NOMO-1 treated with dmso at 0.1 percent for 144 hours (cell line): ENCODE data around the gene SYNC.
"Not testable (repeated sequence)": the region's sequence is repeated elsewhere in the genome, so short reads cannot be mapped to it uniquely, and the experiment has no call there.

Experiments used
- DNase-seq: peaks from one replicate; lab custom pipeline; 2025; ENCODE audit not compliant: unreplicated experiment; lab: John Stamatoyannopoulos, UW

Gene SYNC

DNA sequence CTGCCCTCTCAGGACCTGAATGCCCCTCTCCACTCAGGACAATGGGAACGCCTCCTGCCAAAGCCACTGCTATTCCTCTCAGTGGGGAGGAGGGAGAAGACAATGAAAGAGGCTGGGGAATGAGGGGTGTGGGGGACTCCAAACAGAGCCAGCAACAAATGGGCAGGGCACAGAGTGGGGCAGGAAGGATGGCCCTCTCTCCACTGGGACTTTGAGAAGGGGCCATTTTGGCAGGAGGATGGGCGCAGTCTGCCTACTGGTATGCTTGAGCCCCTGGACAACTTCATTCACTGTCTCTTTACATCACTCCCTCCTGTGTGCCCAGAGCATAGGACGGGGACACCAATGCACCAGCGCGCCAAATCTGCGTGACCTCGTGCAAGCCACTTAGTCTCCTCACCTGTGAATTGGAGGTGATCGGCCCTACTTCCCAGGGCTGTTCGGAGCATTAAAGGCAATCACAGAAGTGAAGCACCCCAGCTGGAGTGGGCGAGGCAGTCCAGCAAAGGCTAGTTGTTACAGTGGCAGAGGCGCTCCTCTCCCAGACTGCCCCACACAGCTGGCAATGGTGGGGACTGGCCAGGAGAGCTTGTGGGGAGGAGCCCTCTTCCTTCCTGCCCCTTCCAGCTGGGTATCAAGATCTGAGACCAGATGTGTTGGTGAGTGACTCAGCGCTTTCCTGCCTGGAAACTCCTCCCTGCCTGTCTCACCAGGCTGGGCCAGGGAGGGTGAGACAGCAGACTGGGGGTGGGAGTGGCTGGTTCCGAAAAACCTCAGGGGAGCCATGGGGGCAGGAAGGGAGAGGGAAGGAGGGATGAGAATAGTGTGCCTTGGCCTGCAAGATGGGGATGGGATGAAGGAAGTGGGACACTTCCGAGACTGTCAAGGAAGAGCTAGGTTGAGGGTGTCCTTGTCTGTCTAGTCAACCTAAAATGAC, 22.4 kb upstream of the SYNC start:
- DNase-seq, result no peak

DNA sequence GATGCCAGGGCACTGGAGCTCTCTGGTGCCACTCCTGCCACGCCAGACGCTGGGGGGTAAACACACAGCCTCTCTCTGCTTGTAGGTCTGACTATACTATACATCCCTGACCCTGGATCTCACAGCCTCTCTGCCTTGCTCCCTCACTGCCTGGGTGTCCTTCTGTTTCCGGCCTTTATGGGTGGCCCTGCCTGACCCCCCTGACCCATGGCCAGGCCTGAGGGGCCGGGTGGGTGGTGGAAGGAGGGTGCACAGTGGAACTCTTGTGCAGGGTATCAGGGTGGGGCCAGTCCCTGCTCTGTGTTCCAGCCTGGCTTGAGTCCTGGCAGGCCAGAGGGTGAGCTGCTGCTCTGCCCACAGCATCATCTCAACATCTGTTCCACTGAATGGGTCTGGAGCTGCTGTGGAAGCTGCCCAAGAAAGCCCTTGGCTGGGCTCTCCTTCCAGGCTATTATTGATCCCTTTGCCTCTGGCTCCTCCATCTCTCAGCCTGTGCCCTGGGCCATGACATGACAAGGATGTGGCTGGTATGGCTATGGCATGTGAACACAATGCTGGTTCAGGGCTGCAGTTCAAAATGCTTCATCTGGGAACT, 17.2 kb upstream of the SYNC start:
- DNase-seq, result no peak

DNA sequence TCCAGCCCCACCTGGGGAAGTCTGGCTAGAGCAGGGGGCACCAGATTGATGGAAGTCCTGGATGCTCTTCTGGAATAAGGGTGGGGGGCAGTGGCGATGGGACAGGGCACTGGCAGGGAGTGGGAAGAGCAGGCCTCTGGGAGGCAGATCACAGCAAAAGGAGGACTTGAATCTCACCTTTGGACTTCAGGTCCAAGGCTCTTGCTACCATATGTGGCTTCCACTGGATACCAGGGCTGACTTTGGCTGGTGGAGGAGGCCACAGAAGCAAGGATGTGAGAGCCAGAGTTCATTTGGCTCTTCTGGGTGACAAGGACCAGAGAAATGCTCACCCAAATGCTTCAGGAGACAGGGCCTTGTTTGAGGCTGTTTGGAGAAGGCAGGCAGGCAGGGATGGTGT, 16.0 kb upstream of the SYNC start:
- no peak for DNase-seq

DNA sequence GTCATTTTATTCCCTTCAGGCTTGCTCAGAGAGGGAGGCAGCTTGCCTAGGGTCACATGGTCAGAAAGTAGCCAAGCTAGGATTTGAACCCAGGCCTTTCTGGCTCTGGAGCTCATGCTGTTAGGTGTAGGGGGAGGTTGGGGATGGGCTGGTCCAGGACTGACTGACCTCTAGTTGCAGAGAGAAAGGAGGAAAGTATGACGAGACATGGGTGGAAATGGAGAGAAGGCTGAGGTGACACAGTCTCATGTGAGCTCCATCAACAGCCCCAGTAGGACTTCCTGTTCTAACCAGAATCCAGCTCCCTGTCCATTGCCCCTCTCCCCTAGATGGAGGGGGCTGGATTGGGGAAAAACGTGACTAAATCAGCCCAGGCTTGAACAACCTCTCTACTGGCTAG, 15.5 kb upstream of the SYNC start:
- no peak for DNase-seq

DNA sequence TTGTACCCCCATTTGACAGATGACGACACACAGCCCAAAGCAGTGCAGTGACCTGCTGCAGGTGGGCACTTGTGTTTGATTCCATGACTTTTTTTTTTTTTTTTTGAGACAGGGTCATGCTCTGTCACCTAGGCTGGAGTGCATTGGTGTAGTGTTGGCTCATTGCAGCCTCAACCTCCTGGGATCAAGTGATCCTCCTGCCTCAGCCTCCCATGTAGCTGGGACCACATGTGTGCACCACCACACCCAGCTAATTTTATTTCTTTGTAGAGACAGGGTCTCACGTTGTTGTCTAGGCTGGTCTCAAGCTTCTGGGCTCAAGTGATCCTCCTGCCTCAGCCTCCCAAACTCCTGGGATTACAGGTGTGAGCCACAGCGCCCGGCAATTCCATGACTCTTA, 14.9 kb upstream of the SYNC start:
- no peak for DNase-seq

DNA sequence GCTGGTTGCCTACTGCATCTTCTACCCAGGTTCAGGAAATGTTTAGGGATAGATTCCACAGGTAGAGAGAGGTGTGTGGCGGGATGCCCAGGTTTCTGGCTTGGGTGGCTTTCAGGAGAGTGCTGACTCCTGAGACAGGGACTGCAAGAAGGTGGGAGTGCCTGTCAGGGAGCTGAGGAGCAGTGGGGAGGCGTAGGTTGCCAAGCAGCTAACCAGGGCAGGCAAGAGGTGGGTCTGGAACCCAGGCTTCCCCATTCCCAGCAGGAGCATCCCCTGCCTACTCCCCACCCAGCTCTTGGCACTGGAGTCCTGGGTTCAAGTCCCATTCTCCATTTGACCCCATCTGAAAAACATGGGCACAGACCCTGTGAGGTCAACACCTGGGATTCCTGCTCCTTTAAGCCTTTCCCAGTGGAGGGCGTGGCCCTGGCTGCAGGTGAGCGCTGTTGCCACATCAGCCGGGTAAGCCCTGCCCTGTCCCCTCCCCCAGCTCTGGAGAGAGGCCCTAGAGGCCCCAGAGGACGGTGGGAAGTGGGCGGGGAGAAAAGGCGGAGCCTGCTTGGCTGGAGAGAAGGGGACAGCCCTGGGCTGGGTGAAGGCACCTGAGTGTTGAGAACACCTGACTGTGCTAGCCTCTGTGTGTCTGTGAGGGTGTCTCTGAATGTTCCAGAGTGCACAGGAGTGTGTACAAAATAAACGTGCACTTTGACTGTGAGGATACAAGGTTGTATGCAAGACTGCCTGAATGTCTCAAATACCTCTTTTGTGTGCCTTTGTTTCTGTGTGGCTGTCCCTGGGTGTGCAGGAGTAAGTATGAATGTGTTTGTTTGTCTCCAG, 14.0 kb upstream of the SYNC start:
- no peak for DNase-seq

DNA sequence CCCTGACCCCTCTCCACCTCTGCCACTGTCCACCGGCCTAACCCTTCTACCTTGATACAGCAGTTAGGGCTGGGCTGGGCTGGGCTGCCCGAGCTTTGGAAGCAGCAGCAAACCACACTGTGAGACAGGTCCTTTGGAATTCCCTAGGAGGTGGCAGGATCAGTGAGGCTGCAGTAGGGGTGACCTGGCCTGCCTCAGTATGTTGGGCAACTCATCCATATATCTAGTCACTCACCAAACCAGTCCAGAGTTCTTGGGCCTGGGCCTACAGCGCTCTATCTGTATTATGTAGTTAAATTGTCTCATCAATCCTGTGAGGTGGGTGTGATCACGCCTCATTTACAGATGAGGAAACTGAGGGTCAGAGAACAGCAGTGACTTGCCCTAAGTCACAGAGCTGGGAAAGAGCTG, 13.3 kb upstream of the SYNC start:
- DNase-seq, result no peak

DNA sequence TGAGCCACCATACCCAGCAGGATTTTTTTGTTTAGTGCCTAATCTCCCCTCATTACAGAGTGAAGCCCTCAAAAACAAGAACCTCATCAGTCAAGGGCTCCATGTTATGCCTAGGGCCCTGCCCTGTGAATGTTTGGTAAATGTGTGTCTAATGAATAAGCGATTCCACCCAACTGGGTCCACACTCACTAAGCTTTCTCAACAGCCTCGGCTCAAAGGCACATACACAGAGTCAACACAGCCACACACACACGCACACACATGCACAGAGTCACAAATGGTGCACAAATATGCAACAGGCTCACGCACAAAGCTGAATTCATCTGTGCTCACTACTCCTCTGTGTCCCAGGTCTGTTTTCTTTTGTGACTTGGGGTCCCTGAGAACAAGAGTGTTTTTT, 11.7 kb upstream of the SYNC start:
- DNase-seq, result no peak

DNA sequence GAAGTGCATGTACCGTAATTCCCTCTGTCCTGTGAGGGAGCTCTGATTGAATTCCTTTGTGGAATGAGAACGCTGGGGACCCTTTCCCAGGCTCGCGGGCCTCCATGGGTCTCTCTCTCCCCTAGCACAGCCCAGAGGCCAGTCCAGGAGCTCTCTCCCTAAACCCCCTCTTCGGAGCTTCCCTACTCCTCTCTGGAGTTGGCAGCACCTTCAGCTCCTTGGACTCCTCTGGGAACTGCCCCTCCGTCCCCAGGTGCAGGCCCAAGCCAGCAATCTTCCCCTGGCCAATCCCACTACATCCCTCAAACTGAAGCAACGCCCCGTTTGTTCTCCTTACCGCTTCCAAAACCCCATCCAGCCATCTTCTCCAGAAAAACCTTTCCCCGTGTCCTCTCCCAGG, 10.5 kb upstream of the SYNC start:
- no peak for DNase-seq

DNA sequence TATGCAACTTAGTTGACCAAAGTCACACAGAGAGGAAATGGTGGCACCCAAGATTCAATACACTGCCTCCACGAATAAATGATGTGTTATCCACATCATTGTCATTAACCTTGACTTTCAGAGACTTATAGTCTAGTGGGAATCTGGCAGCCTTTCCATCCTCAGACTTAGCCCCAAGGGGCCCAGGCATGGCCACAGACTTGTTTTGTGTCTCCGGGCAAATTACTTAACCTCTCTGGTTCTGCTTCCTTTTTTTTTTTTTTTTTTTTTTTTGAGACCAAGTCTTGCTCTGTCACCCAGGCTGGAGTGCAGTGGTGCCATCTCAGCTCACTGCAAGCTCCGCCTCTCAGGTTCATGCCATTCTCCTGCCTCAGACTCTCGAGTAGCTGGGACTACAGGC, 8.7 kb upstream of the SYNC start:
- DNase-seq, result not testable (repeated sequence)

DNA sequence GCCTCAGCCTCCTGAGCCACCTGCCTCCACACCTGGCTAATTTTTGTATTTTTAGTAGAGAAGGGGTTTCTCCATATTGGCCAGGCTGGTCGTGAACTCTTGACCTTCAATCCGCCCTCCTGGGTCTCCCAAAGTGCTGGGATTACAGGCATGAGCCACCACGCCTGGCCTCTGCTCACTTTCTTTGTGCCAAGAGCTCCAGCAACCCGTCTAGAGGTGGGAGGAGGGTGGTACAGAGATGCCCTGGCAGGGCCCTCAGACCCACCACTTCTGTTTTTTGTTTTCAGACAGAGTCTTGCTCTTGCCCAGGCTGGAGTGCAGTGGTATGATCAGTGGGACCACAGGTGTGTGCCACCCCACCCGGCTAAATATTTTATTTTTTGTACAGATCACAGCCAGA, 6.9 kb upstream of the SYNC start:
- DNase-seq, result no peak

DNA sequence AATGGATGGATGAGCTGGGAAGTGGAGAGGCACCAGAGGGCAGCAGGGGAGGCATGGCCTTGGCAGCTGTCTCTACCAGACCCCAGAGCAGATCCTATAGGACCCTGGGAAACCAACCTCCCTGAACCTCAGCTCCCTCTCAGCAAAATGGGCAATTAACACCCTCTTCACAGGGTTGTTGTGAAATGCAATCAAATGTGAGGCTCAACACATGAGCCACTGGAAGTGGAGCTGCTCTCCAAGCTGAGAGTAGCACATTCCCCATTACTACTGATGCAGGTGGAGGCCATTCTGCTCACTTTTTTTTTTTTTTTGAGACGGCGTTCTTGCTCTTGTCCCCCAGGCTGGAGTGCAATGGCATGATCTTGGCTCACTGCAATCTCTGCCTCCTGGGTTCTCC, 6.5 kb upstream of the SYNC start:
- no peak for DNase-seq

DNA sequence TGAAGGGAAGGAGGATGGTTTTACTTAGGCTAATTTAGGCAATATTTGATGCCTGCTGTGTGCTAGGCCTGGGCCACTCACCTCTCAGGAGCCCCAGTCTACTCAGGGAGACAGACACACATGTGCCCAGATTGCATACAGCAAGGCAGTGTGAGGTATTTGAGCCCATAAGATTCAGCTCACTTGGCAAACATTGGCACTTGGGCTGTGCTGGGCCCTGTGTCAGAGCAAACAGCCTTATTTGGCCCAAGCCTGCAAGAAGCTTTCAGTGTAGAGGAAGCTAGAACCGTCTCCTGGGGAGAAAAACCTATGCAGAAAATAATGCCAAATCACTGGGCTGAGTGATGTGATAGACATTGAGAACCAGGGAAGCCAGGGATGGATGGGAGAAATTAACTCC, 3.9 kb upstream of the SYNC start:
- DNase-seq, result no peak

DNA sequence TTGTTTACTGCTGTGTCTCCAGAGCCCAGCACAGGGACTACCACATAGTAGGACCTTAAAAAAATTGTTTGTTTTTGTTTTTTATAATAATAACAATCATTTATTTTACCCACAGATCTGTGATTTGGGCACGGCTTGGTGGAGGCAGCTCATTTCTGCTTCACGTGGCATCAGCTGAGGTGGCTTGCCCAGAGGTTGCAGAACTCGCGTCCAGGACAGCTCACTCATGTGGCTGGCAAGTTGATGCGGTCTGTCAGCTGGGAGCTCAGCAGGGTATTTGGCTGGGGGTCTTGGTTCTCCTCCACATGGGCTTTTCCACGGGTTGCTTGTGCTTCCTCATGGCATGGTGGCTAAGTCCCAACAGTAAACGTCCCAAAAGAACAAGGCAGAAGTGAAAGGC, 2.9 kb upstream of the SYNC start:
- DNase-seq, result no peak

DNA sequence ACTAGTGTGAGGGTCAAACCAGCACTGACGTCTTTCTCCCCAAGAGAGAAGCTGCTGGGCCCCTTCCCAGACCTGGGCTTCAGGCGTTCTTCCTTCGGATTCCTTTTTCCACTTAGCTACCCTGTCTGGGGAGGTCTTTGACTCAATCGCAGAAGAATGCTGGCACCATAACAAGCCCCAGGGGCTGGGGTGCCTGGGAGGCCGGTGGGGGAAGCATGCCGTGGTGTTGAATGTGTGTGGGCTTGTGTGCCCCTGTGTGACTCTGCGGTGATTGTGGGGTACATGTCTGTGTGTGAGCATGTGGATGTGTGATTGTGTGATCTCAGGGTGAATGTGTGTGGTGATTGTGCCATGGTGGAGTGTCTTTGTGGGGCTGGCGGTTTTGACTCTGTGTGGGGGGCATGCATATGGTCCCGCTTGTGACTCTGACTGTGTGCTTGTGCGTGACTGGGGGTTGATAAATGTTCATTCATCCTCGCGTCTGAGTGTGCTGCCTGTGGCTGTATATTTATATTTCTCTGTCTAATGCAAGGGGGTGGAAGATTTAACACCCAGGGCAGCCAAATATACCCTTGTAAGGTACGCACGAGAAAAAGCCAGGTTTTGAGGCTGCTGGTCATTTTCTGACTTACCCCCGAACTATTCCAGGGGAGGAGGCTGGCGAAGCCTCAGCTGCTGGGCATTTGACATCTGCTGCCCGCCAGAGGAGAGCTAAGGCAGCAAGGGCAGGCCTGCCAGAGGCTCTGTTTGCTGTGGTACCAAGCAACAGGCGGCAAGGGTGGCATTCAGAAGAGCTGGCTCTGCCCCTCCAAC, 1.1 kb upstream of the SYNC start:
- no peak for DNase-seq

DNA sequence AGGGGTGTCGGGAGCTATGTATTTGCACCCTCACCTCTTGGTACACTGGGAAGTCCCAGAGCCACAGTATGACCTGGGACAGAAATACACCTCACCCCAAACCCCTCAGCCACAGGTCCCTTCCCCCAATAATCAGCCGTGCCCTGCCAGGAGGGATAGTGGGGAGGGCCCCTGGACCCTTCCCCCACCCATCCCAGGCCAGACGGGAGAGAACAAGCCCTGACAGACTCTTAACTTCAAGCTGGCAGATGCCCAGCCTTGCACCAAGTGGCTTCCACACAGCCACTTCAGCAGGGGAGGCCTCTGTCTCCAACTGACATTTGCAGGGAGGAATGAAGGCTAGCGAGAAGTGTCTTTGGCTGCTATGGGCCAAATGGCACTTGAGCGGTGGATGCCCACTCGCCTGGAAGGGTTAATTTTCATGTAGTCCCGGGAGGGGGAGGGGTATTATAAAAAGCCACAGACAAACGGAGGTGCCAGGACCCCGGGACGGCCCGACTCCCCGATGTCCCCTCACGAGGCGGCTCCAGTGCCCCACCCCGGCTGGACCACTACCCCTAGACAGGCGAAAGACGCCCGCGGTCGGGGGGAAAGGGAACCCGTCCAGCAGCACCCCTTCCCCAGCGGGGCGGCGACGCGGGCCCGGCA, 495 bp downstream of the SYNC start:
- DNase-seq, result no peak

DNA sequence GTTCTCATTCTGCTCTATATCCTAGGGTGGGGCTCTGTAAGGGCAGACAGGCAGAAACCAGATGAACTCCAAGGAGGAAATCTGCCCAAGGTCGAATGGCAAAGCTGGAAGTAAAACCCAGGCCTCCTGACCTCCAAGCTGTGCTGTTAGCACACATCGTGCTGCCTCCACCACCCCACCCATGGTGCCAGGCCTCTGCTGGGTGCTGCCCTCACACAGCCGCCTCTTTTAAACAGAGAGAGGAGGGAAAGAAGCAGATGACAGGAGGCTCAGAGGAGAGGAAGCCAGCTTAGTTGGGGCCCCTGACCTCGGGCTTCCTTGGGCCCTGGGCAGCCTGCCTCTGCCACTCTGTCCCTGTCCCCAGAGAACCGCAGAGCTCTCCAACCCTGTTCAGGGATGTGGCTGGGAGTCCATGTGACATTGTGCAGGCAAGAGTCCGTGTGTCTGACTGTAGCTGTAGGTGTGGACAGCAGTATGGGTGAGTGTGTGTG, 1.1 kb downstream of the SYNC start:
- no peak for DNase-seq

DNA sequence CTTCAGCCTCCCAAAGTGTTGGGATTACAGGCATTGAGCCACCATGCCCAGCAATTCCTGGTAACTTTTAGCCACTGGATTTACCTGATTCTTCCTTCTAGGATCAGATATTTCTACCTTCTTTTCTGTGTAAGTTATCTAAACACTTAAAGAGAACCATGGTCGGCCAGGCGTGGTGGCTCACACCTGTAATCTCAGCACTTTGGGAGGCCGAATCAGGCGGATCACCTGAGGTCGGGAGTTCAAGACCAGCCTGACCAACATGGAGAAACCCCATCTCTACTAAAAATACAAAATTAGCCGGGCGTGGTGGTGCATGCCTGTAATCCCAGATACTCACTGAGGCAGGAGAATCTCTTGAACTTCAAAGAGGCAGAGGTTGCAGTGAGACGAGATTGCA, 5.6 kb downstream of the SYNC start:
- DNase-seq, result not testable (repeated sequence)

DNA sequence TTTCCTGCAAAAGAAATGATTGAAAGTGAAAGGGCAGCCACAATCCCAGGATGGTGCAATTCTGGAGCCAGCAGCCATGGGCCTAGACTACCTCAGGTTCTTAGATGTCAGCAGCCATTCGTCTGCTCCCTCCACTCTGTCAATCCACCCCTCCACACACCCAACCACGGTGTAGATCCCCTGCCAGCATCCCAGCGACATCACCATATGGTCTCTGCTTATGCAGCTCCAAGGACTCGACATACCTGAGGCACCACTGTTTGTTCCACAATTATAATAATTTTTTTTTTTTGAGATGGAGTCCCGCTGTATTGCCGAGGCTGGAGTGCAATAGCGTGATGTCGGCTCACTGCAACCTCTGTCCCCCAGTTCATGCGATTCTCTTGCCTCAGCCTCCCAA, 6.5 kb downstream of the SYNC start:
- no peak for DNase-seq
